HEK293 (cell line): ENCODE data around the gene PRKCD.

Source experiments
- CTCF ChIA-PET: fragments of 350-600 bp; formaldehyde crosslinking; extraction: SDS; loops from one replicate; lab custom pipeline; 2021; ENCODE audit warnings: antibody characterized with exemption; lab: Yijun Ruan, JAX
- POLR2A ChIA-PET: fragments of 300-600 bp; formaldehyde crosslinking; extraction: SDS; loops from one replicate; lab custom pipeline; 2020; ENCODE audit warnings: antibody characterized with exemption, inconsistent platforms; lab: Yijun Ruan, JAX
- H3K27ac ChIP-seq: fragments of 200-500 bp; sonication (Bioruptor generic); 2 replicates; pipeline ENCODE4 v1.5.1; 2014; ENCODE audit warnings: low read depth, low read length, control low read depth, inconsistent platforms; ENCODE audit errors: extremely low read depth
- H3K36me3 ChIP-seq, 2 experiments: fragments of 200-500 bp in 1 of 2; sonication (Bioruptor generic) in 1 of 2; 1 replicate in 1 of 2; 2 replicates in 1 of 2; pipeline ENCODE4 v1.5.1; 2014 to 2017; ENCODE audit warnings: inconsistent platforms in 2 of 2, low read length in 2 of 2; ENCODE audit not compliant: control insufficient read depth in 2 of 2, insufficient read depth in 1 of 2
- H3K4me1 ChIP-seq: fragments of 200-500 bp; sonication (Bioruptor generic); 2 replicates; pipeline ENCODE4 v1.5.1; 2014; ENCODE audit warnings: mild to moderate bottlenecking, low read length, inconsistent platforms; ENCODE audit not compliant: control insufficient read depth, insufficient read depth
- H3K4me3 ChIP-seq: 2 replicates; pipeline ENCODE4 v1.5.1; 2011; ENCODE audit warnings: low read depth, mild to moderate bottlenecking, control low read depth, low read length, moderate library complexity
- H3K9me3 ChIP-seq: fragments of 200-500 bp; sonication (Bioruptor generic); 2 replicates; pipeline ENCODE4 v1.5.1; 2014; ENCODE audit warnings: low read depth, low read length, inconsistent platforms; ENCODE audit not compliant: control insufficient read depth, insufficient read depth
- OSR2 ChIP-seq: fragments of 450-650 bp; formaldehyde crosslinking; IDR thresholded peaks from 2 replicates; pipeline ENCODE4 v1.5.1; 2016; ENCODE audit warnings: missing biosample characterization, missing genetic modification characterization
- REPIN1 ChIP-seq: fragments of 450-650 bp; formaldehyde crosslinking; IDR thresholded peaks from 2 replicates; pipeline ENCODE4 v1.5.1; 2017; ENCODE audit warnings: missing biosample characterization, missing genetic modification characterization, low read depth
- ZBTB8A ChIP-seq: fragments of 450-650 bp; formaldehyde crosslinking; IDR thresholded peaks from 2 replicates; pipeline ENCODE4 v1.5.1; 2016; ENCODE audit warnings: missing biosample characterization, missing genetic modification characterization
- ZNF10 ChIP-seq: fragments of 450-650 bp; formaldehyde crosslinking; IDR thresholded peaks from 2 replicates; pipeline ENCODE4 v1.5.1; 2017; ENCODE audit warnings: missing biosample characterization, missing genetic modification characterization
- ZNF16 ChIP-seq: fragments of 450-650 bp; formaldehyde crosslinking; IDR thresholded peaks from 2 replicates; pipeline ENCODE4 v1.5.1; 2016; ENCODE audit warnings: low read depth, missing biosample characterization, missing genetic modification characterization
- ZNF514 ChIP-seq: fragments of 450-650 bp; formaldehyde crosslinking; IDR thresholded peaks from 2 replicates; pipeline ENCODE4 v1.5.1; 2016; ENCODE audit warnings: missing biosample characterization, missing genetic modification characterization
- ZNF747 ChIP-seq: fragments of 450-650 bp; formaldehyde crosslinking; IDR thresholded peaks from 2 replicates; pipeline ENCODE4 v1.5.1; 2016; ENCODE audit warnings: missing biosample characterization, missing genetic modification characterization
- ZNF777 ChIP-seq: fragments of 450-650 bp; formaldehyde crosslinking; IDR thresholded peaks from 2 replicates; pipeline ENCODE4 v1.5.1; 2017; ENCODE audit warnings: missing biosample characterization, missing genetic modification characterization, borderline replicate concordance
- TF ChIP-seq, protein P1 (sequence below): fragments of 450-650 bp; formaldehyde crosslinking; IDR thresholded peaks from 2 replicates; pipeline ENCODE4 v1.5.1; 2017; ENCODE audit warnings: missing biosample characterization, missing genetic modification characterization
- TF ChIP-seq, protein P2 (sequence below): sonication (generic); formaldehyde crosslinking; IDR thresholded peaks from 2 replicates; pipeline ENCODE4 v1.8.1; 2022; ENCODE audit warnings: mild to moderate bottlenecking, moderate library complexity, missing genetic modification reagents
- TF ChIP-seq, protein P3 (sequence below): fragments of 450-650 bp; formaldehyde crosslinking; IDR thresholded peaks from 2 replicates; pipeline ENCODE4 v1.5.1; 2016; ENCODE audit warnings: missing biosample characterization, missing genetic modification characterization, low read depth
- TF ChIP-seq, protein P4 (sequence below): fragments of 450-650 bp; formaldehyde crosslinking; IDR thresholded peaks from 2 replicates; pipeline ENCODE4 v1.5.1; 2016; ENCODE audit warnings: missing biosample characterization, missing genetic modification characterization
- TF ChIP-seq, protein P5 (sequence below): fragments of 450-650 bp; formaldehyde crosslinking; IDR thresholded peaks from 2 replicates; pipeline ENCODE4 v1.5.1; 2016; ENCODE audit warnings: missing biosample characterization, missing genetic modification characterization
- TF ChIP-seq, protein P6 (sequence below): fragments of 450-650 bp; formaldehyde crosslinking; IDR thresholded peaks from 2 replicates; pipeline ENCODE4 v1.5.1; 2016; ENCODE audit warnings: missing biosample characterization, missing genetic modification characterization

Gene PRKCD

DNA sequence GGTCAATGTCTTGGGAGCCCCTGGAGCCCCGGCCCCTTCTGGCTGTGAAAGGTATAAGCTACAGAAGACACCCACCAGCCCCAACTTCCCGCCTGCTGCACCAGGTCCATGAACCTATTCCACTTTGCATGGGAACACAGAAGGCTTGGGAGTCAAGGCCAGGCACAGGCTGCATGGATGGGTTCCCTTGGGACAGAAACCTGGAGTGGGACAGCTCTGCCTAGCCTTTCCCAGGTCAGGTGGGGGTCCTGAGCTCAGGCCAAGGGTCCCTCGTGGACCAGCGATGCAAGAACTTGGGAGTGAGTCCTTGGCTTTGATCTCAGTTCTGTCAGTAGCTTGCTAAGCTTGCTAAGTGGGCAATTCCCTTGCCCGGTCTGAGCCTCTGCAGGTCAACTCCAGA, 69.8 kb downstream of the PRKCD start:
- Histone ChIP-seq H3K36me3 (peaks cover 0 to 98% of the 10 kb centered on the region in 2 experiments; a peak in 2 of 3 replicates), H3K27ac (no peak overlapping the region), H3K4me3 (no peak overlapping the region), H3K4me1 (no peaks in the 10 kb centered on the region), H3K9me3 (no peaks in the 10 kb centered on the region)
- ChIA-PET POLR2A (no interaction called here), CTCF (interaction anchor here (1.7 kb wide), 1 partner anchor 11 kb away, joined by 3 read pairs; no protein-coding TSS in a partner anchor)
- no peak for TF ChIP-seq ZNF777 (tag by site-specific recombination)
- TF ChIP-seq ZNF747 = no peak
- TF ChIP-seq OSR2 = no peak
- no peak for TF ChIP-seq ZNF10 (tag by site-specific recombination)
- TF ChIP-seq, protein P1, sequence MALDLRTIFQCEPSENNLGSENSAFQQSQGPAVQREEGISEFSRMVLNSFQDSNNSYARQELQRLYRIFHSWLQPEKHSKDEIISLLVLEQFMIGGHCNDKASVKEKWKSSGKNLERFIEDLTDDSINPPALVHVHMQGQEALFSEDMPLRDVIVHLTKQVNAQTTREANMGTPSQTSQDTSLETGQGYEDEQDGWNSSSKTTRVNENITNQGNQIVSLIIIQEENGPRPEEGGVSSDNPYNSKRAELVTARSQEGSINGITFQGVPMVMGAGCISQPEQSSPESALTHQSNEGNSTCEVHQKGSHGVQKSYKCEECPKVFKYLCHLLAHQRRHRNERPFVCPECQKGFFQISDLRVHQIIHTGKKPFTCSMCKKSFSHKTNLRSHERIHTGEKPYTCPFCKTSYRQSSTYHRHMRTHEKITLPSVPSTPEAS = no peak
- TF ChIP-seq, protein P2, sequence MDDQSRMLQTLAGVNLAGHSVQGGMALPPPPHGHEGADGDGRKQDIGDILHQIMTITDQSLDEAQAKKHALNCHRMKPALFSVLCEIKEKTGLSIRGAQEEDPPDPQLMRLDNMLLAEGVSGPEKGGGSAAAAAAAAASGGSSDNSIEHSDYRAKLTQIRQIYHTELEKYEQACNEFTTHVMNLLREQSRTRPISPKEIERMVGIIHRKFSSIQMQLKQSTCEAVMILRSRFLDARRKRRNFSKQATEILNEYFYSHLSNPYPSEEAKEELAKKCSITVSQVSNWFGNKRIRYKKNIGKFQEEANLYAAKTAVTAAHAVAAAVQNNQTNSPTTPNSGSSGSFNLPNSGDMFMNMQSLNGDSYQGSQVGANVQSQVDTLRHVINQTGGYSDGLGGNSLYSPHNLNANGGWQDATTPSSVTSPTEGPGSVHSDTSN (CRISPR knock-in tag) = no peak
- TF ChIP-seq, protein P3, sequence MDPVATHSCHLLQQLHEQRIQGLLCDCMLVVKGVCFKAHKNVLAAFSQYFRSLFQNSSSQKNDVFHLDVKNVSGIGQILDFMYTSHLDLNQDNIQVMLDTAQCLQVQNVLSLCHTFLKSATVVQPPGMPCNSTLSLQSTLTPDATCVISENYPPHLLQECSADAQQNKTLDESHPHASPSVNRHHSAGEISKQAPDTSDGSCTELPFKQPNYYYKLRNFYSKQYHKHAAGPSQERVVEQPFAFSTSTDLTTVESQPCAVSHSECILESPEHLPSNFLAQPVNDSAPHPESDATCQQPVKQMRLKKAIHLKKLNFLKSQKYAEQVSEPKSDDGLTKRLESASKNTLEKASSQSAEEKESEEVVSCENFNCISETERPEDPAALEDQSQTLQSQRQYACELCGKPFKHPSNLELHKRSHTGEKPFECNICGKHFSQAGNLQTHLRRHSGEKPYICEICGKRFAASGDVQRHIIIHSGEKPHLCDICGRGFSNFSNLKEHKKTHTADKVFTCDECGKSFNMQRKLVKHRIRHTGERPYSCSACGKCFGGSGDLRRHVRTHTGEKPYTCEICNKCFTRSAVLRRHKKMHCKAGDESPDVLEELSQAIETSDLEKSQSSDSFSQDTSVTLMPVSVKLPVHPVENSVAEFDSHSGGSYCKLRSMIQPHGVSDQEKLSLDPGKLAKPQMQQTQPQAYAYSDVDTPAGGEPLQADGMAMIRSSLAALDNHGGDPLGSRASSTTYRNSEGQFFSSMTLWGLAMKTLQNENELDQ (tag by site-specific recombination) = no peak
- TF ChIP-seq ZNF514 (tag by site-specific recombination) = no peak
- TF ChIP-seq, protein P4, sequence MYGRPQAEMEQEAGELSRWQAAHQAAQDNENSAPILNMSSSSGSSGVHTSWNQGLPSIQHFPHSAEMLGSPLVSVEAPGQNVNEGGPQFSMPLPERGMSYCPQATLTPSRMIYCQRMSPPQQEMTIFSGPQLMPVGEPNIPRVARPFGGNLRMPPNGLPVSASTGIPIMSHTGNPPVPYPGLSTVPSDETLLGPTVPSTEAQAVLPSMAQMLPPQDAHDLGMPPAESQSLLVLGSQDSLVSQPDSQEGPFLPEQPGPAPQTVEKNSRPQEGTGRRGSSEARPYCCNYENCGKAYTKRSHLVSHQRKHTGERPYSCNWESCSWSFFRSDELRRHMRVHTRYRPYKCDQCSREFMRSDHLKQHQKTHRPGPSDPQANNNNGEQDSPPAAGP (tag by site-specific recombination) = no peak
- TF ChIP-seq, protein P5, sequence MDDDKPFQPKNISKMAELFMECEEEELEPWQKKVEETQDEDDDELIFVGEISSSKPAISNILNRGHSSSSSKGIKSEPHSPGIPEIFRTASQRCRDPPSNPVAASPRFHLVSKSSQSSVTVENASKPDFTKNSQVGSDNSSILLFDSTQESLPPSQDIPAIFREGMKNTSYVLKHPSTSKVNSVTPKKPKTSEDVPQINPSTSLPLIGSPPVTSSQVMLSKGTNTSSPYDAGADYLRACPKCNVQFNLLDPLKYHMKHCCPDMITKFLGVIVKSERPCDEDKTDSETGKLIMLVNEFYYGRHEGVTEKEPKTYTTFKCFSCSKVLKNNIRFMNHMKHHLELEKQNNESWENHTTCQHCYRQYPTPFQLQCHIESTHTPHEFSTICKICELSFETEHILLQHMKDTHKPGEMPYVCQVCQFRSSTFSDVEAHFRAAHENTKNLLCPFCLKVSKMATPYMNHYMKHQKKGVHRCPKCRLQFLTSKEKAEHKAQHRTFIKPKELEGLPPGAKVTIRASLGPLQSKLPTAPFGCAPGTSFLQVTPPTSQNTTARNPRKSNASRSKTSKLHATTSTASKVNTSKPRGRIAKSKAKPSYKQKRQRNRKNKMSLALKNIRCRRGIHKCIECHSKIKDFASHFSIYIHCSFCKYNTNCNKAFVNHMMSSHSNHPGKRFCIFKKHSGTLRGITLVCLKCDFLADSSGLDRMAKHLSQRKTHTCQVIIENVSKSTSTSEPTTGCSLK (tag by site-specific recombination) = no peak
- TF ChIP-seq REPIN1 (tag by site-specific recombination) = no peak
- no peak for TF ChIP-seq ZBTB8A (tag by site-specific recombination)
- TF ChIP-seq ZNF16 (tag by site-specific recombination) = no peak
- TF ChIP-seq, protein P6, sequence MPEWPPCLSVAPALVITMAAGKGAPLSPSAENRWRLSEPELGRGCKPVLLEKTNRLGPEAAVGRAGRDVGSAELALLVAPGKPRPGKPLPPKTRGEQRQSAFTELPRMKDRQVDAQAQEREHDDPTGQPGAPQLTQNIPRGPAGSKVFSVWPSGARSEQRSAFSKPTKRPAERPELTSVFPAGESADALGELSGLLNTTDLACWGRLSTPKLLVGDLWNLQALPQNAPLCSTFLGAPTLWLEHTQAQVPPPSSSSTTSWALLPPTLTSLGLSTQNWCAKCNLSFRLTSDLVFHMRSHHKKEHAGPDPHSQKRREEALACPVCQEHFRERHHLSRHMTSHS = no peak
